ENCODE results near the gene PWP2. TPM values are rescaled to one million over a fixed set of nuclear protein-coding genes. Genes with fewer than 3 reads are reported as not detected.
"Not testable (repeated sequence)": the region's sequence is repeated elsewhere in the genome, so short reads cannot be mapped to it uniquely, and the experiment has no call there.

Gene PWP2
- total RNA-seq, 3 donors from 2014 or later (not counting 1 experiment from before 2014, with no cell fraction given) = 28.5 to 32.7 (median 32.7) TPM

- H3K4me1 Mint-ChIP-seq; DNase-seq; H3K27ac Mint-ChIP-seq; H3K9me3 ChIP-seq (ENCODE audit: control insufficient read depth, insufficient read depth, low read length); H3K27me3 Mint-ChIP-seq (ENCODE audit: low read depth in 2 of 2); H3K4me3 ChIP-seq (ENCODE audit: low read length); H3K36me3 ChIP-seq (ENCODE audit: control insufficient read depth, insufficient read depth, low read length); H3K4me3 Mint-ChIP-seq; H3K9me3 Mint-ChIP-seq; H3K4me1 ChIP-seq (ENCODE audit: control insufficient read depth, insufficient read depth, low read length); H3K27ac ChIP-seq (ENCODE audit: low read length); H3K27me3 ChIP-seq (ENCODE audit: control insufficient read depth, insufficient read depth, low read length); intact Hi-C loops (cut with micrococcal nuclease); H3K36me3 Mint-ChIP-seq: not testable (repeated sequence)
- no CpG with 5 or more reads among the region's 17 CpGs for WGBS (ENCODE audit: insufficient coverage)
- peak in 1 of 3 donors; percentile 41 for ATAC-seq
These were observed 46.7 kb downstream of the PWP2 start for GRCh38 chr21:44153889-44154228.

GRCh38 chr21:44154816-44155230, 47.6 kb downstream of the PWP2 start:
- ATAC-seq; H3K4me1 ChIP-seq (ENCODE audit: control insufficient read depth, insufficient read depth, low read length); H3K4me1 Mint-ChIP-seq; H3K36me3 ChIP-seq (ENCODE audit: control insufficient read depth, insufficient read depth, low read length); intact Hi-C loops (cut with micrococcal nuclease); H3K4me3 ChIP-seq (ENCODE audit: low read length); H3K9me3 Mint-ChIP-seq; H3K9me3 ChIP-seq (ENCODE audit: control insufficient read depth, insufficient read depth, low read length); H3K27me3 Mint-ChIP-seq (ENCODE audit: low read depth in 2 of 2); H3K27me3 ChIP-seq (ENCODE audit: control insufficient read depth, insufficient read depth, low read length); H3K4me3 Mint-ChIP-seq; H3K36me3 Mint-ChIP-seq; DNase-seq; H3K27ac Mint-ChIP-seq; H3K27ac ChIP-seq (ENCODE audit: low read length): not testable (repeated sequence)
- WGBS (ENCODE audit: insufficient coverage) = no CpG with 5 or more reads among the region's 20 CpGs

DNA sequence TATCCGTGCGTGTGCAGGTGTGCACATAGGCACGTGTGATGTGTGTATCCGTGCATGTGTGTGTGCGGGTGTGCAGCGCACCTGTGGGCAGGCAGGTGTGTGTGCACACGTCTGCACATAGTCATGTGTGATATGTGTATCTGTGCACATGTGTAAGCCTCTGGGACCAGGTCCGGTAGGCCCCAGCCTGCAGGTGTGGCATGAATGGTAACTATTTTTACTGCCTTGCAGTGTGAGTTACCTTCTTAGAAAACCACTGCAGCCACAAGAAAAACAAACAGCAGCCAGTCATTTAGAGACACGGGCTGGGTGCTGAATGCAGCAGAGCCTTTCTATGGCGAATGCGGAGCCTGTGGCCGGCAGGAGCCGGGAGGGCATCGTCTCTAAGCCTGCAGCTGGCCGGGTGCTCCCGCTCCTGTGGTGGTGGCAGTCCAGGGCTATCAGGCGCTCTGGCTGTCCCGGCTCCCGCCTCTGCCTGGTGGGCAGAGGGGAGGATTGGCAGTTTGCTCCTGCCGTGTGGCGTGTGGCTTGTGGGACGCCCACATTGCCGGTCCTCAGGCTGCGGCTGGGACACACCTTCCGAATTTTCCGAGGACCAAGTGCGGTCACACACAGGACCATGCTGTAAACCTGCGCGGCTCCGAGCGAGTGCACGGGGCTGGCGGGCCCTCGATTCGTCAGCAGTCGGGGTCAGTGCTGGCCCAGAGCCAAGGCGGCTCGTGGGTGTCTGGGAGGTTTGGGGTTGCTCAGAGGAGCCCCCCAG, 48.2 kb downstream of the PWP2 start:
- DNase-seq; H3K4me3 Mint-ChIP-seq; H3K9me3 Mint-ChIP-seq; H3K27me3 ChIP-seq (ENCODE audit: control insufficient read depth, insufficient read depth, low read length); H3K9me3 ChIP-seq (ENCODE audit: control insufficient read depth, insufficient read depth, low read length); H3K27ac ChIP-seq (ENCODE audit: low read length); ATAC-seq; H3K27ac Mint-ChIP-seq; H3K27me3 Mint-ChIP-seq (ENCODE audit: low read depth in 2 of 2); H3K36me3 Mint-ChIP-seq; H3K4me1 Mint-ChIP-seq; H3K4me1 ChIP-seq (ENCODE audit: control insufficient read depth, insufficient read depth, low read length); H3K4me3 ChIP-seq (ENCODE audit: low read length); H3K36me3 ChIP-seq (ENCODE audit: control insufficient read depth, insufficient read depth, low read length); intact Hi-C loops (cut with micrococcal nuclease): not testable (repeated sequence)
- WGBS (ENCODE audit: insufficient coverage) = 33% methylated on average over 6 of the region's 38 CpGs

DNA sequence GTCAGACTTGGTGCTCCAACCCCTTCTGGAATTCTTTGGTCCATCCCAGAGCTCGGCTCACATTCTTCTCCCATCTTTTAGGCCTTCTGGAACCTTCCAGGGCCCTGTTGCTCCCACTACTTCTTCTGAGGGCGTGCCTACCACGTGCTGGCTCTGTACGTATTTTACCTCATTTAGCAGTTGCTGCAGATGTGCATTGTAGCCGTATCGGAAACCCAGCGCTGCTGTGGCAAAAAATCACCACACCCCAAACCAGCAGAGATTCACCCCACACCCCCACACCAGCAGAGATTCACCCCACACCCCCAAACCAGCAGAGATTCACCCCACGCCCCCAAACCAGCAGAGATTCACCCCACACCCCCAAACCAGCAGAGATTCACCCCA, 48.8 kb downstream of the PWP2 start:
- H3K27me3 Mint-ChIP-seq (ENCODE audit: low read depth in 2 of 2); H3K36me3 ChIP-seq (ENCODE audit: control insufficient read depth, insufficient read depth, low read length); H3K9me3 Mint-ChIP-seq; DNase-seq; H3K27ac ChIP-seq (ENCODE audit: low read length); H3K27me3 ChIP-seq (ENCODE audit: control insufficient read depth, insufficient read depth, low read length); H3K4me1 ChIP-seq (ENCODE audit: control insufficient read depth, insufficient read depth, low read length); H3K36me3 Mint-ChIP-seq; H3K9me3 ChIP-seq (ENCODE audit: control insufficient read depth, insufficient read depth, low read length); intact Hi-C loops (cut with micrococcal nuclease); H3K27ac Mint-ChIP-seq; H3K4me3 Mint-ChIP-seq; H3K4me1 Mint-ChIP-seq; ATAC-seq; H3K4me3 ChIP-seq (ENCODE audit: low read length): not testable (repeated sequence)
- WGBS (ENCODE audit: insufficient coverage) = no CpG with 5 or more reads among the region's 8 CpGs

- H3K4me1 ChIP-seq (ENCODE audit: control insufficient read depth, insufficient read depth, low read length); H3K4me1 Mint-ChIP-seq; H3K36me3 Mint-ChIP-seq; H3K27ac ChIP-seq (ENCODE audit: low read length); intact Hi-C loops (cut with micrococcal nuclease); H3K4me3 ChIP-seq (ENCODE audit: low read length); H3K36me3 ChIP-seq (ENCODE audit: control insufficient read depth, insufficient read depth, low read length); H3K4me3 Mint-ChIP-seq; H3K9me3 Mint-ChIP-seq; H3K27me3 ChIP-seq (ENCODE audit: control insufficient read depth, insufficient read depth, low read length); DNase-seq; H3K9me3 ChIP-seq (ENCODE audit: control insufficient read depth, insufficient read depth, low read length); H3K27me3 Mint-ChIP-seq (ENCODE audit: low read depth in 2 of 2): not testable (repeated sequence)
- ATAC-seq = peak; percentile 23 to 54 (median 30)
- no CpG with 5 or more reads among the region's 28 CpGs for WGBS (ENCODE audit: insufficient coverage)
- peak overlapping the region; percentile 46 to 51 for H3K27ac Mint-ChIP-seq
These were observed 50.4 kb downstream of the PWP2 start for GRCh38 chr21:44157439-44158081.

GRCh38 chr21:44158082-44158468, 50.9 kb downstream of the PWP2 start:
- H3K36me3 Mint-ChIP-seq; H3K4me1 Mint-ChIP-seq; H3K4me3 ChIP-seq (ENCODE audit: low read length); H3K27me3 Mint-ChIP-seq (ENCODE audit: low read depth in 2 of 2); ATAC-seq; DNase-seq; H3K36me3 ChIP-seq (ENCODE audit: control insufficient read depth, insufficient read depth, low read length); H3K9me3 ChIP-seq (ENCODE audit: control insufficient read depth, insufficient read depth, low read length); H3K9me3 Mint-ChIP-seq; intact Hi-C loops (cut with micrococcal nuclease); H3K27ac ChIP-seq (ENCODE audit: low read length); H3K4me1 ChIP-seq (ENCODE audit: control insufficient read depth, insufficient read depth, low read length); H3K27me3 ChIP-seq (ENCODE audit: control insufficient read depth, insufficient read depth, low read length): not testable (repeated sequence)
- no CpG with 5 or more reads among the region's 7 CpGs for WGBS (ENCODE audit: insufficient coverage)
- Mint-ChIP-seq H3K27ac (peak overlapping the region; percentile 46 to 51), H3K4me3 (peak overlapping the region; percentile 52)

DNA sequence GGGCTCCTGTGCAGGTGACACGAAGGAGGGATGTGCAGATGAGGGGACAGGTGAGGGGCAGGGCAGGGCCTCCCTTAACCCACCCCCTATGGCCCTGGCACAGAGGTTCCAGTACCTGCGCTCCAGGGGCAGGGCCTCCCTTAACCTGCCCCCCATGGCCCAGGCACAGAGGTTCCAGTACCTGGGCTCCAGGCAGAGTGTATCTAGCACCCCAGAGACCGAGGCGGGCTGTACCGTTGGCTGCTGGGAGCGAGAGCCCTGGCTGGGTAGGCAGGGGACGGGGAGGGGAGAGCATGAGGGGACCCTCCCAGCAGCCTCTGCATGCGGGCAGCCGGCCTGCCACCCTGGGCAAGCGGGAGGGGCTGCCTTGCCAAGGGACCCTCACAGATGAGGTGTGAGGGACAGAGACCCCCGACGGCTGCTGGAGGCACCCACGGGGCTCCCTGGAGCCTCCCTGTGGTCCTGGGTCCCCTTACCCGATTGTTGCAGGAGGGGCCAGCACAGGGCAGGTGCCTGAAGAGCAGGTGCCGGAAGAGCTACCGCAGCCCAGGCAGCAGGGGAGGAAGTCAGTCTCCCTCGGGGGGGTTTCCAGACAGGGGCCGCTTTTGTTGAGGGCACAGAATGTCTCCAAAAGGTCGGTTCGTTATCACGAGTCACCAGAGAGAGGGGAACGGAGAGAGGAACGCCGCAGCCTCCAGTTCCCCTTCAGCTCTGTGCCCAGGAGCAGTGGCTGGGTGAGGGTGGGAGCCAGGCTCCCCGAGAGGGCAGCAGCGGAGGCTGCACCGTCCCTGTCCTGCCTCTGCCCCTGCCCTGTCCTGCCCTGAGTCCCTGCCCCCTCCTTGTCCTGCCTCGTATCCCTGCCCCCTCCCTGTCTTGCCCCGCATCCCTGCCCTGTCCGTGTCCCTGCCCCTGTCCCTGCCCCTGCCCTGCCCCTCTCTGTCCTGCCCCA, 52.4 kb downstream of the PWP2 start:
- H3K4me1 ChIP-seq (ENCODE audit: control insufficient read depth, insufficient read depth, low read length); H3K27me3 ChIP-seq (ENCODE audit: control insufficient read depth, insufficient read depth, low read length); H3K4me1 Mint-ChIP-seq; H3K9me3 Mint-ChIP-seq; H3K4me3 ChIP-seq (ENCODE audit: low read length); H3K4me3 Mint-ChIP-seq; H3K36me3 Mint-ChIP-seq; intact Hi-C loops (cut with micrococcal nuclease); H3K9me3 ChIP-seq (ENCODE audit: control insufficient read depth, insufficient read depth, low read length); H3K36me3 ChIP-seq (ENCODE audit: control insufficient read depth, insufficient read depth, low read length); H3K27me3 Mint-ChIP-seq (ENCODE audit: low read depth in 2 of 2); DNase-seq; H3K27ac Mint-ChIP-seq: not testable (repeated sequence)
- peak overlapping the region; percentile 53 for H3K27ac ChIP-seq (ENCODE audit: low read length)
- peak; percentile 65 to 79 (median 72) for ATAC-seq
- 67% methylated on average over 1 of the region's 30 CpGs for WGBS (ENCODE audit: insufficient coverage)
